ENCODE results near the gene BBX. TPM values are rescaled to one million over a fixed set of nuclear protein-coding genes. Genes with fewer than 3 reads are reported as not detected.

BBX gene
- total RNA-seq, result 39.5 TPM

- TF ChIP-seq POLR2A (IDR thresholded peaks at IDR 0.05) (peak; percentile 33 to 84), POLR2AphosphoS5 (IDR thresholded peaks at IDR 0.05; ENCODE audit: insufficient read depth in 1 of 2, low read depth in 1 of 2) (peak; percentile 88 to 93)
- TF ChIP-seq, protein P1, sequence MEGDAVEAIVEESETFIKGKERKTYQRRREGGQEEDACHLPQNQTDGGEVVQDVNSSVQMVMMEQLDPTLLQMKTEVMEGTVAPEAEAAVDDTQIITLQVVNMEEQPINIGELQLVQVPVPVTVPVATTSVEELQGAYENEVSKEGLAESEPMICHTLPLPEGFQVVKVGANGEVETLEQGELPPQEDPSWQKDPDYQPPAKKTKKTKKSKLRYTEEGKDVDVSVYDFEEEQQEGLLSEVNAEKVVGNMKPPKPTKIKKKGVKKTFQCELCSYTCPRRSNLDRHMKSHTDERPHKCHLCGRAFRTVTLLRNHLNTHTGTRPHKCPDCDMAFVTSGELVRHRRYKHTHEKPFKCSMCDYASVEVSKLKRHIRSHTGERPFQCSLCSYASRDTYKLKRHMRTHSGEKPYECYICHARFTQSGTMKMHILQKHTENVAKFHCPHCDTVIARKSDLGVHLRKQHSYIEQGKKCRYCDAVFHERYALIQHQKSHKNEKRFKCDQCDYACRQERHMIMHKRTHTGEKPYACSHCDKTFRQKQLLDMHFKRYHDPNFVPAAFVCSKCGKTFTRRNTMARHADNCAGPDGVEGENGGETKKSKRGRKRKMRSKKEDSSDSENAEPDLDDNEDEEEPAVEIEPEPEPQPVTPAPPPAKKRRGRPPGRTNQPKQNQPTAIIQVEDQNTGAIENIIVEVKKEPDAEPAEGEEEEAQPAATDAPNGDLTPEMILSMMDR (IDR thresholded peaks at IDR 0.05), result no peak
- Histone ChIP-seq H3K27ac (peak within 1 kb of the TSS; percentile 98), H3K4me1 (peaks cover 14% of the 10 kb centered on the region), H3K4me3 (peak within 1 kb of the TSS; percentile 67 to 91), H3K36me3 (peaks cover 0 to 8% of the 10 kb centered on the region in 2 donors), H3K9me3 (no peaks in the 10 kb centered on the region), H3K27me3 (no peaks in the 10 kb centered on the region)
- intact Hi-C loops (cut with DNase I), result loop anchor here (10.0 kb wide), 1 partner anchor 88 kb away; no protein-coding TSS in a partner anchor
- peak; percentile 97 to 99 for DNase-seq (ENCODE audit: extremely low spot score in 2 of 2)
Observed at GRCh38 chr3:107522510-107523288, at the start of gene BBX. BBX (plus strand) TSS chr3:107522962; CDS start chr3:107710461, 187,499 bp downstream.

GRCh38 chr3:107476462-107476861 is 46.3 kb upstream of the BBX start:
- Histone ChIP-seq H3K9me3 (no peaks in the 10 kb centered on the region), H3K27me3 (no peaks in the 10 kb centered on the region), H3K36me3 (no peaks in the 10 kb centered on the region), H3K4me1 (no peaks in the 10 kb centered on the region), H3K27ac (no peak overlapping the region), H3K4me3 (no peak overlapping the region)
- intact Hi-C loops (cut with DNase I), result no loop called here
- DNase-seq (ENCODE audit: extremely low spot score in 2 of 2), result no peak
- TF ChIP-seq, protein P1 (IDR thresholded peaks at IDR 0.05), result no peak
- TF ChIP-seq POLR2A (IDR thresholded peaks at IDR 0.05), result no peak
- TF ChIP-seq POLR2AphosphoS5 (IDR thresholded peaks at IDR 0.05; ENCODE audit: insufficient read depth in 1 of 2, low read depth in 1 of 2), result no peak

- Histone ChIP-seq H3K27ac (no peak overlapping the region), H3K4me1 (no peaks in the 10 kb centered on the region), H3K9me3 (no peaks in the 10 kb centered on the region), H3K27me3 (no peaks in the 10 kb centered on the region), H3K36me3 (no peaks in the 10 kb centered on the region), H3K4me3 (no peak overlapping the region)
- TF ChIP-seq POLR2AphosphoS5 (IDR thresholded peaks at IDR 0.05; ENCODE audit: insufficient read depth in 1 of 2, low read depth in 1 of 2) (no peak), POLR2A (IDR thresholded peaks at IDR 0.05) (no peak)
- TF ChIP-seq, protein P1 (IDR thresholded peaks at IDR 0.05), result no peak
- intact Hi-C loops (cut with DNase I), result no loop called here
- DNase-seq (ENCODE audit: extremely low spot score in 2 of 2), result no peak
Observed at GRCh38 chr3:107487490-107487889, 35.3 kb upstream of the BBX start.

- Histone ChIP-seq H3K4me3 (no peak overlapping the region), H3K27me3 (no peaks in the 10 kb centered on the region), H3K36me3 (no peaks in the 10 kb centered on the region), H3K9me3 (no peaks in the 10 kb centered on the region), H3K27ac (no peak overlapping the region), H3K4me1 (no peaks in the 10 kb centered on the region)
- intact Hi-C loops (cut with DNase I), result no loop called here
- DNase-seq (ENCODE audit: extremely low spot score in 2 of 2), result no peak
- TF ChIP-seq POLR2A (IDR thresholded peaks at IDR 0.05) (no peak), POLR2AphosphoS5 (IDR thresholded peaks at IDR 0.05; ENCODE audit: insufficient read depth in 1 of 2, low read depth in 1 of 2) (no peak)
- TF ChIP-seq, protein P1 (IDR thresholded peaks at IDR 0.05), result no peak
Observed at GRCh38 chr3:107488942-107489341, 33.8 kb upstream of the BBX start.

DNA sequence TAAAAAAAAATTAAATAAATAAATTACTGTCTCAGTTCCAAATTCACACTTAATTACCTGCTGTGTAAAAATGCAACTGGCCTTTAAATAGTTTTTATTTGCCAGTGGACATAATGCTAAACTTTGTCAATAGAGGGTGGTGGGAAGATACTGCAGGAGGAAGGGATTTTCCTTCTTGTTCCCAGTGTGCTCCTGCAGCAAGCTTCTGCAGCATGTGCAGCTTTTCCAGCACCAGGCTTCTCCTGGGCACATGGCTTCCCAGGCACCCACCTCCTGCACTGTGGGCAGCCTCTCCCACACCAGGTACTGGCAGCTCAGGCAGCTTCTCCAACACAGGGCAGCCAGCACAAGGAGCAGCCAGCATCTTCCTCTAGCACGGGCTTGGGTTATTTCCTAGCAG is 29.6 kb upstream of the BBX start:
- intact Hi-C loops (cut with DNase I), result no loop called here
- no peaks in the 10 kb centered on the region for H3K4me1 ChIP-seq
- H3K4me3 ChIP-seq, result no peak overlapping the region
- H3K9me3 ChIP-seq, result no peaks in the 10 kb centered on the region
- H3K27me3 ChIP-seq, result no peaks in the 10 kb centered on the region
- no peak for TF ChIP-seq POLR2AphosphoS5 (IDR thresholded peaks at IDR 0.05; ENCODE audit: insufficient read depth in 1 of 2, low read depth in 1 of 2)
- TF ChIP-seq POLR2A (IDR thresholded peaks at IDR 0.05), result no peak
- TF ChIP-seq, protein P1 (IDR thresholded peaks at IDR 0.05), result no peak
- no peak for DNase-seq (ENCODE audit: extremely low spot score in 2 of 2)
- H3K27ac ChIP-seq, result no peak overlapping the region
- no peaks in the 10 kb centered on the region for H3K36me3 ChIP-seq

All from vagina (tissue), 2 donors.